GM12891 (cell line): ENCODE data around the gene KDM4B.

Experiments
- POLR2A ChIP-seq: IDR thresholded peaks from 2 replicates; pipeline ENCODE4 v1.6.1; 2011; ENCODE audit warnings: low read depth, low read length, control low read depth
- POLR2AphosphoS5 ChIP-seq: IDR thresholded peaks from 2 replicates; pipeline ENCODE4 v1.6.1; 2011; ENCODE audit warnings: low read depth, low read length, control low read depth
- POU2F2 ChIP-seq: IDR thresholded peaks from 2 replicates; pipeline ENCODE4 v1.6.1; 2011; ENCODE audit warnings: low read depth, mild to moderate bottlenecking, control low read depth, low read length, moderate library complexity
- SPI1 ChIP-seq: IDR thresholded peaks from 2 replicates; pipeline ENCODE4 v1.6.1; 2011; ENCODE audit warnings: low read depth, low read length, control low read depth
- TAF1 ChIP-seq: IDR thresholded peaks from 2 replicates; pipeline ENCODE4 v1.6.1; 2011; ENCODE audit warnings: low read depth, low read length, control low read depth

DNA sequence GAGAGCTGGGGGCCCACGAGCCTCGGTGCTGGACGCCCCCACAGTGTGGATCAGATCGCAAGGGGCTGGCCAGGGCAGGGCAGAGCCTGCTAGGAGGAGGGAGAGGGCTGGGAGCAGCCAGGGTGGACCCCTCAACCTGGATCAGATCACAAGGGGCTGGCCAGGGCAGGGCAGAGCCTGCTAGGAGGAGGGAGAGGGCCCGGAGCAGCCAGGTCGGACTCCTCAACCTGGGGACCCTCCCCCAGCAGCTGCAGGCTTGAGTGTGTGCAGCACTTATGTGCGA is 126.6 kb downstream of the KDM4B start:
- TF ChIP-seq POLR2A (no peak), TAF1 (no peak), POLR2AphosphoS5 (no peak), SPI1 (no peak), POU2F2 (no peak)
